ENCODE data around the gene GPANK1. TPM values are rescaled to one million over a fixed set of nuclear protein-coding genes. Genes with fewer than 3 reads are reported as not detected.

GPANK1 gene
- total and polyA plus RNA-seq, 2 of the 13 experiments (the other 11 are each of a cell fraction or from before 2014, with no cell fraction given), result 15.4 to 22.8 TPM

- TF ChIP-seq ARID3A (IDR thresholded peaks at IDR 0.05; ENCODE audit: low read depth, low read length), result peak; percentile 45; the same call in 1 of the 2 replicates
- peak; percentile 87; the same call in 1 of the 2 replicates for TF ChIP-seq ETV5 (CRISPR knock-in tag; IDR thresholded peaks at IDR 0.05; ENCODE audit: borderline replicate concordance)
- TF ChIP-seq SMAD1 (CRISPR knock-in tag; IDR thresholded peaks at IDR 0.05; ENCODE audit: borderline replicate concordance, low read depth), result peak; percentile 25; the same call in 1 of the 2 replicates
- peak; percentile 88 for TF ChIP-seq SNAPC4 (CRISPR knock-in tag; IDR thresholded peaks at IDR 0.05)
- no peak for TF ChIP-seq BRD4 (CRISPR knock-in tag; IDR thresholded peaks at IDR 0.05)
- peak; percentile 45 for TF ChIP-seq TEAD3 (CRISPR knock-in tag; optimal IDR thresholded peaks at IDR 0.05; ENCODE audit: borderline replicate concordance)
- TF ChIP-seq SP4 (CRISPR knock-in tag; IDR thresholded peaks at IDR 0.05), result peak; percentile 43
- TF ChIP-seq SIX1 (CRISPR knock-in tag; IDR thresholded peaks at IDR 0.05; ENCODE audit: borderline replicate concordance), result no peak; the same call in 1 of the 2 replicates
- TF ChIP-seq FOXK2 (IDR thresholded peaks at IDR 0.05), result peak; percentile 85
- TF ChIP-seq HINFP (CRISPR knock-in tag; IDR thresholded peaks at IDR 0.05; ENCODE audit: low read depth), result no peak
- no peak for TF ChIP-seq XBP1 (CRISPR knock-in tag; IDR thresholded peaks at IDR 0.05)
- TF ChIP-seq, protein P1, sequence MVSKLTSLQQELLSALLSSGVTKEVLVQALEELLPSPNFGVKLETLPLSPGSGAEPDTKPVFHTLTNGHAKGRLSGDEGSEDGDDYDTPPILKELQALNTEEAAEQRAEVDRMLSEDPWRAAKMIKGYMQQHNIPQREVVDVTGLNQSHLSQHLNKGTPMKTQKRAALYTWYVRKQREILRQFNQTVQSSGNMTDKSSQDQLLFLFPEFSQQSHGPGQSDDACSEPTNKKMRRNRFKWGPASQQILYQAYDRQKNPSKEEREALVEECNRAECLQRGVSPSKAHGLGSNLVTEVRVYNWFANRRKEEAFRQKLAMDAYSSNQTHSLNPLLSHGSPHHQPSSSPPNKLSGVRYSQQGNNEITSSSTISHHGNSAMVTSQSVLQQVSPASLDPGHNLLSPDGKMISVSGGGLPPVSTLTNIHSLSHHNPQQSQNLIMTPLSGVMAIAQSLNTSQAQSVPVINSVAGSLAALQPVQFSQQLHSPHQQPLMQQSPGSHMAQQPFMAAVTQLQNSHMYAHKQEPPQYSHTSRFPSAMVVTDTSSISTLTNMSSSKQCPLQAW (CRISPR knock-in tag; IDR thresholded peaks at IDR 0.05), result peak; percentile 93
- TF ChIP-seq CHCHD3 (CRISPR knock-in tag; IDR thresholded peaks at IDR 0.05), result no peak; the same call in 1 of the 2 replicates
- TF ChIP-seq, protein P2, sequence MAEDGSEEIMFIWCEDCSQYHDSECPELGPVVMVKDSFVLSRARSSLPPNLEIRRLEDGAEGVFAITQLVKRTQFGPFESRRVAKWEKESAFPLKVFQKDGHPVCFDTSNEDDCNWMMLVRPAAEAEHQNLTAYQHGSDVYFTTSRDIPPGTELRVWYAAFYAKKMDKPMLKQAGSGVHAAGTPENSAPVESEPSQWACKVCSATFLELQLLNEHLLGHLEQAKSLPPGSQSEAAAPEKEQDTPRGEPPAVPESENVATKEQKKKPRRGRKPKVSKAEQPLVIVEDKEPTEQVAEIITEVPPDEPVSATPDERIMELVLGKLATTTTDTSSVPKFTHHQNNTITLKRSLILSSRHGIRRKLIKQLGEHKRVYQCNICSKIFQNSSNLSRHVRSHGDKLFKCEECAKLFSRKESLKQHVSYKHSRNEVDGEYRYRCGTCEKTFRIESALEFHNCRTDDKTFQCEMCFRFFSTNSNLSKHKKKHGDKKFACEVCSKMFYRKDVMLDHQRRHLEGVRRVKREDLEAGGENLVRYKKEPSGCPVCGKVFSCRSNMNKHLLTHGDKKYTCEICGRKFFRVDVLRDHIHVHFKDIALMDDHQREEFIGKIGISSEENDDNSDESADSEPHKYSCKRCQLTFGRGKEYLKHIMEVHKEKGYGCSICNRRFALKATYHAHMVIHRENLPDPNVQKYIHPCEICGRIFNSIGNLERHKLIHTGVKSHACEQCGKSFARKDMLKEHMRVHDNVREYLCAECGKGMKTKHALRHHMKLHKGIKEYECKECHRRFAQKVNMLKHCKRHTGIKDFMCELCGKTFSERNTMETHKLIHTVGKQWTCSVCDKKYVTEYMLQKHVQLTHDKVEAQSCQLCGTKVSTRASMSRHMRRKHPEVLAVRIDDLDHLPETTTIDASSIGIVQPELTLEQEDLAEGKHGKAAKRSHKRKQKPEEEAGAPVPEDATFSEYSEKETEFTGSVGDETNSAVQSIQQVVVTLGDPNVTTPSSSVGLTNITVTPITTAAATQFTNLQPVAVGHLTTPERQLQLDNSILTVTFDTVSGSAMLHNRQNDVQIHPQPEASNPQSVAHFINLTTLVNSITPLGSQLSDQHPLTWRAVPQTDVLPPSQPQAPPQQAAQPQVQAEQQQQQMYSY (CRISPR knock-in tag; IDR thresholded peaks at IDR 0.05), result no peak
These were observed 38.3 kb upstream of the GPANK1 start, which contains the start of gene ABHD16A (continued) for GRCh38 chr6:31702819-31703716.

All from HepG2 (cell line).